Osteocyte (in vitro differentiated cells): Measurements from ENCODE around the gene PTPRD. TPM values are rescaled to one million over a fixed set of nuclear protein-coding genes. Genes with fewer than 3 reads are reported as not detected.

ENCODE experiments used
- DNase-seq: peaks from one replicate; pipeline ENCODE4 v3.0.0; 2021; ENCODE audit warnings: mixed read lengths; ENCODE audit not compliant: unreplicated experiment; ENCODE audit errors: extremely low spot score
- H3K27ac Mint-ChIP-seq: one replicate; pipeline ENCODE4 v1.8.0; 2021; ENCODE audit warnings: mild to moderate bottlenecking, mixed read lengths; ENCODE audit not compliant: unreplicated experiment
- H3K27me3 Mint-ChIP-seq: one replicate; pipeline ENCODE4 v1.8.0; 2021; ENCODE audit warnings: mixed read lengths; ENCODE audit not compliant: unreplicated experiment
- H3K36me3 Mint-ChIP-seq: one replicate; pipeline ENCODE4 v1.8.0; 2021; ENCODE audit warnings: mixed read lengths; ENCODE audit not compliant: unreplicated experiment
- H3K4me1 Mint-ChIP-seq: one replicate; pipeline ENCODE4 v1.8.0; 2021; ENCODE audit warnings: mixed read lengths; ENCODE audit not compliant: unreplicated experiment
- H3K4me3 Mint-ChIP-seq: one replicate; pipeline ENCODE4 v1.8.0; 2021; ENCODE audit warnings: mild to moderate bottlenecking, moderate library complexity, mixed read lengths; ENCODE audit not compliant: unreplicated experiment
- H3K9me3 Mint-ChIP-seq: one replicate; pipeline ENCODE4 v1.8.0; 2021; ENCODE audit warnings: mixed read lengths; ENCODE audit not compliant: unreplicated experiment
- total RNA-seq: library from RNA; stranded (reverse); gene quantifications from 2 replicates; pipeline ENCODE4 v1.2.1, GENCODE V29; 2021
- TF ChIP-seq, protein P1 (sequence below): fragments of 200-600 bp; sonication (generic); IDR thresholded peaks from 2 replicates; pipeline ENCODE4 v1.5.0; 2021; ENCODE audit warnings: antibody characterized with exemption, mild to moderate bottlenecking, moderate library complexity

Gene PTPRD
- total RNA-seq, 1 donor from 2014 or later, result 5.4 TPM

DNA sequence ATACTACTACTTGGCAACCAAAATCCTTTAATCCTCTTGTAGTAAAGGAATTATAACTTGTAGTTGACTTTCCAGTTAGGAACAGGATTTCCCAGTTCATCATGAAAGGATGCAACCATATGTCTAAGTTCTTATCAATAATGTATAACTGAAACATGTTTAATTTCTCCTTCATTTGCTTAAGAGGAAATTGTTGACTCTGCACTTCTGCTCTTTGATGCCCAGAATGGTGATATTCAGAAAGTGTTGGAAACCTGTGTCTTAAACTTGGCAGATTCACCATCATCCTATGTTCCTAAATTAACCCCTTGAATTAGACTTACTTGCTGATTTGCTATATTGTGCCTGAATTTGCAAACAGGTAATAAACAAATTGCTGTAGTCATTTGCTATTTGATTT is 201.5 kb downstream of the PTPRD start:
- no peak for DNase-seq
- Mint-ChIP-seq H3K27me3 (no peaks in the 10 kb centered on the region), H3K36me3 (no peaks in the 10 kb centered on the region), H3K4me3 (no peak overlapping the region), H3K27ac (no peak overlapping the region), H3K4me1 (no peaks in the 10 kb centered on the region), H3K9me3 (peaks cover 3% of the 10 kb centered on the region)
- TF ChIP-seq, protein P1, sequence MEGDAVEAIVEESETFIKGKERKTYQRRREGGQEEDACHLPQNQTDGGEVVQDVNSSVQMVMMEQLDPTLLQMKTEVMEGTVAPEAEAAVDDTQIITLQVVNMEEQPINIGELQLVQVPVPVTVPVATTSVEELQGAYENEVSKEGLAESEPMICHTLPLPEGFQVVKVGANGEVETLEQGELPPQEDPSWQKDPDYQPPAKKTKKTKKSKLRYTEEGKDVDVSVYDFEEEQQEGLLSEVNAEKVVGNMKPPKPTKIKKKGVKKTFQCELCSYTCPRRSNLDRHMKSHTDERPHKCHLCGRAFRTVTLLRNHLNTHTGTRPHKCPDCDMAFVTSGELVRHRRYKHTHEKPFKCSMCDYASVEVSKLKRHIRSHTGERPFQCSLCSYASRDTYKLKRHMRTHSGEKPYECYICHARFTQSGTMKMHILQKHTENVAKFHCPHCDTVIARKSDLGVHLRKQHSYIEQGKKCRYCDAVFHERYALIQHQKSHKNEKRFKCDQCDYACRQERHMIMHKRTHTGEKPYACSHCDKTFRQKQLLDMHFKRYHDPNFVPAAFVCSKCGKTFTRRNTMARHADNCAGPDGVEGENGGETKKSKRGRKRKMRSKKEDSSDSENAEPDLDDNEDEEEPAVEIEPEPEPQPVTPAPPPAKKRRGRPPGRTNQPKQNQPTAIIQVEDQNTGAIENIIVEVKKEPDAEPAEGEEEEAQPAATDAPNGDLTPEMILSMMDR, result no peak

DNA sequence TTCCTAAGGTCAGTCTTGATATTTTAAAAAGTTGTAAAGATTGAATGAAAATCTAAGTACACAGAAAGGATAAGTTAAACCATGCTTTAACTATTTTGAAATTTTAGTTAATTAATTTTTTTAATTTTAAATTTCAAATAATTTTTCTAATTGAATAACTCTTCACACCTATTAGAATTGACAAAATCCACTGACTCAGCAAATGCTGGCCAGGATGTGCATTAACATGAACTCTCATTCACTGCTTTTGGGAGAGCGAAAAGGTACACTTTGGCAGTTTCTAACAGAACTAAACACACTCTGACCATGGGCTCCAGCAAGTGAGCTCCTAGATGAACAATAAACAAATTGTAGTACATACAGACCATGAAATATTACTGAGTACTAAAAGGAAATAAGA is 209.5 kb downstream of the PTPRD start:
- H3K36me3 Mint-ChIP-seq, result no peaks in the 10 kb centered on the region
- TF ChIP-seq, protein P1, result no peak
- no peak overlapping the region for H3K4me3 Mint-ChIP-seq
- H3K27ac Mint-ChIP-seq, result no peak overlapping the region
- no peaks in the 10 kb centered on the region for H3K27me3 Mint-ChIP-seq
- no peaks in the 10 kb centered on the region for H3K9me3 Mint-ChIP-seq
- H3K4me1 Mint-ChIP-seq, result no peaks in the 10 kb centered on the region
- no peak for DNase-seq

DNA sequence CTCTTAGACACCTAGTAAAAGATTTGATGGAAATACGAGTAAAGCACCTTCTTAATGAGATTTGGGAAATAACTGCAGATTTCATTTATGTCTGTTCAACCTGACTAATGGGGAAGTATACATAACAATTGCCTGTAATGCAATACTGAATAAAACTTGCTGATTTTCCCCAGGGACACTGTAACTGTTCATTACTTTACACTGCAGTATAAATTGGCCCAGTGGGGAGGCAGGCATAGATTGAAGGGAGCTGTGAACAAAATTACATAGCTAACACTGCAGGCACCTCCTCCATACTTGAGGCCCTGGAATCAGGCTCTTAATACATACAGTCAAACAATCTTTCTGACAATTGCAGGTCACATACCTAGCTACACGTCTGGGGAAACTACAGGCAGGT is 216.2 kb downstream of the PTPRD start:
- Mint-ChIP-seq H3K27me3 (no peaks in the 10 kb centered on the region), H3K27ac (no peak overlapping the region), H3K4me1 (no peaks in the 10 kb centered on the region), H3K9me3 (no peaks in the 10 kb centered on the region), H3K36me3 (no peaks in the 10 kb centered on the region), H3K4me3 (no peak overlapping the region)
- DNase-seq, result no peak
- TF ChIP-seq, protein P1, result no peak

DNA sequence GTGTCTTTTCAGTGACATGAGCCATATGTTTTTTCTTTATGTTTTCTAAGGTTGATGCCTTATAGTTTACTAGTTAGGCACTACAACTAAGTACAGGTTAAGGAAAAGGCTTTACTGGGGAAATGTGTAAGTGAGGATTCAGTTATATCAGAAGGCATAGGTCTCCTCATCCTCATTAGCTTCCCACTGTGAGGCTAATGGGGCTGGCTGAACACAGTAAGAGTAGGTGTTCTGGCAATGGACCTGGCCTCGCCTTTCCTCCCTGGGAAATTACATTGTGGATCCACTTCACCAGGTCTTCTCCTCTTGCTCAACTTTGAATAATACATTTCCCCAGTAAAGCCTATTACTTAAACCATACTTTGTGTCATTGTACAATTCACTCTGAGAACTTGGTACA is 225.5 kb downstream of the PTPRD start:
- DNase-seq, result no peak
- Mint-ChIP-seq H3K36me3 (no peaks in the 10 kb centered on the region), H3K4me3 (no peak overlapping the region), H3K4me1 (no peaks in the 10 kb centered on the region), H3K27ac (no peak overlapping the region), H3K9me3 (no peaks in the 10 kb centered on the region), H3K27me3 (peaks cover 4% of the 10 kb centered on the region)
- TF ChIP-seq, protein P1, result no peak

DNA sequence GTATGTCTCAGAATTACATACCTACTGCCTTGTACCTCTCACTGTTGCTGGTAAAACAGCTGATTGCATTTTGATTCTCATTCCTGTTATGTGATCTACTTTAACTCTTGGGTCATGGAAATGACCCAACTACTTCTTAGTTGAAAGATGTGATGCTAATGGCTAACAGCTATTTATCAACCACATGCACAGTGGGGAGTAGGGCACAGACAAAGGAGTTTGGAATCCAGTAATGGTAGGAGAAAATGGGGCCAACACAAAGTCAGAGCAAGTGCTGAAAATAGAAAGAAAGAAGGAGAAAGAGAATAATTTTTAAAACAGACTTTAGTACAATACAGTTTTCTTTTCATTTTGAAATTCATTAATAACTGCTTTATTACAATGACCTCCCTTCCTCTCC is 241.0 kb downstream of the PTPRD start:
- Mint-ChIP-seq H3K27me3 (peaks cover 18% of the 10 kb centered on the region), H3K27ac (no peak overlapping the region), H3K9me3 (no peaks in the 10 kb centered on the region), H3K4me1 (no peaks in the 10 kb centered on the region), H3K4me3 (no peak overlapping the region), H3K36me3 (no peaks in the 10 kb centered on the region)
- DNase-seq, result no peak
- TF ChIP-seq, protein P1, result no peak
